Stomach (tissue), 4 donors: ENCODE measurements around the gene EXT2.

Experiments
- CTCF ChIP-seq, 7 experiments: fragments of 450-650 bp in 4 of 7; fragments of 200-600 bp in 3 of 7; sonication (generic) in 3 of 7; IDR thresholded peaks; one replicate each; pipeline ENCODE4 v1.5.1; 2016 to 2019; ENCODE audit warnings: antibody characterized with exemption in 7 of 7, control low read depth in 2 of 7, mild to moderate bottlenecking in 1 of 7
- EP300 ChIP-seq: sonication (generic); formaldehyde crosslinking; IDR thresholded peaks from one replicate; pipeline ENCODE4 v1.6.1; 2017; ENCODE audit warnings: antibody characterized with exemption
- POLR2AphosphoS5 ChIP-seq, 3 donors: sonication (generic); formaldehyde crosslinking; IDR thresholded peaks; one replicate each; pipeline ENCODE4 v1.6.1; 2016; ENCODE audit warnings: antibody characterized with exemption in 3 of 3

GRCh38 chr11:44199298-44199697, 103.8 kb downstream of the EXT2 start:
- no peak for TF ChIP-seq CTCF (IDR thresholded peaks at IDR 0.05)
- no peak for TF ChIP-seq EP300
- TF ChIP-seq POLR2AphosphoS5 (IDR thresholded peaks at IDR 0.05) = no peak
